HepG2 (cell line): ENCODE data around the gene KRTAP22-2. TPM values are rescaled to one million over a fixed set of nuclear protein-coding genes. Genes with fewer than 3 reads are reported as not detected.
A peak's percentile ranks its signal among the peaks of the same experiment; 100 is the strongest.

Source experiments
- ATAC-seq: fragments of 200-7000 bp; cut with Tn5 transposase; 3 replicates; pipeline ENCODE4 v1.9.1; 2020; ENCODE audit warnings: mild to moderate bottlenecking, moderate library complexity
- BruUV-seq: library from RNA; stranded (reverse); fragments of 400-500 nt; replicated peaks from 2 replicates; lab custom pipeline; 2021; lab: Mats Ljungman, UMichigan
- CTCF ChIA-PET: fragments of 300-600 bp; formaldehyde crosslinking; extraction: SDS; loops from one replicate; lab custom pipeline; 2021; ENCODE audit warnings: low total read pairs, inconsistent platforms, low intra/inter-chr PET ratio; lab: Yijun Ruan, JAX
- POLR2A ChIA-PET: fragments of 350-600 bp; sonication (Branson Sonifier 250); formaldehyde crosslinking; loops from one replicate; lab custom pipeline; 2020; ENCODE audit warnings: antibody characterized with exemption, inconsistent platforms; lab: Yijun Ruan, JAX
- DNase-seq: peaks from one replicate; pipeline ENCODE4 v3.0.0-alpha.2; 2015; ENCODE audit warnings: low spot score
- FAIRE-seq: peaks from 3 replicates; lab custom pipeline; 2011; peaks lifted over from hg19 to GRCh38; lab: Jason Lieb, UNC
- H2AFZ ChIP-seq: one replicate; pipeline ENCODE4 v1.6.1; 2011; ENCODE audit warnings: low read length, inconsistent platforms
- H3K27ac ChIP-seq: fragments of 300-600 bp; 3 replicates; pipeline ENCODE4 v1.8.0; 2011; ENCODE audit warnings: mixed run types, mild to moderate bottlenecking, mixed read lengths, low read length, inconsistent platforms; ENCODE audit not compliant: insufficient read depth; ENCODE audit errors: extremely low read length
- H3K27me3 ChIP-seq, 2 experiments: fragments of 200-600 bp in 1 of 2; 2 replicates in 1 of 2; 3 replicates in 1 of 2; pipeline versions ENCODE4 v1.6.0 to v1.8.0; 2011; ENCODE audit warnings: low read length in 2 of 2, mild to moderate bottlenecking in 2 of 2, moderate library complexity in 2 of 2, inconsistent platforms in 1 of 2; ENCODE audit not compliant: insufficient read depth in 2 of 2, control insufficient read depth in 1 of 2
- H3K36me3 ChIP-seq, 2 experiments: fragments of 200-600 bp in 1 of 2; replicated peaks in 1 of 2; 2 replicates in 1 of 2; 3 replicates in 1 of 2; pipeline versions ENCODE4 v1.5.1 to v1.8.0; 2011; ENCODE audit warnings: low read length in 2 of 2, inconsistent platforms in 1 of 2; ENCODE audit not compliant: insufficient read depth in 2 of 2, control insufficient read depth in 1 of 2
- H3K4me1 ChIP-seq: 2 replicates; pipeline ENCODE4 v1.5.1; 2012; ENCODE audit warnings: low read length, inconsistent platforms; ENCODE audit not compliant: insufficient read depth
- H3K4me2 ChIP-seq: 2 replicates; pipeline ENCODE4 v1.6.0; 2011; ENCODE audit warnings: low read depth, low read length, inconsistent platforms
- H3K4me3 ChIP-seq, 3 experiments: fragments of 200-600 bp in 1 of 3; sonication (generic), shearing (Covaris generic) in 1 of 3; replicated peaks in 1 of 3; 2 replicates each; pipeline ENCODE4 v1.5.1; 2011 to 2016; ENCODE audit warnings: low read length in 3 of 3, inconsistent platforms in 2 of 3, low read depth in 2 of 3, mild to moderate bottlenecking in 2 of 3, control low read depth in 1 of 3, mixed read lengths in 1 of 3; ENCODE audit not compliant: insufficient read depth in 1 of 3
- H3K79me2 ChIP-seq: one replicate; pipeline ENCODE4 v1.6.1; 2011; ENCODE audit warnings: low read length, inconsistent platforms; ENCODE audit not compliant: insufficient read depth
- H3K9ac ChIP-seq: 2 replicates; pipeline ENCODE4 v1.6.0; 2011; ENCODE audit warnings: mild to moderate bottlenecking, low read depth, low read length, inconsistent platforms; ENCODE audit not compliant: insufficient read depth
- H3K9me3 ChIP-seq: 2 replicates; pipeline ENCODE4 v1.5.1; 2012; ENCODE audit warnings: mild to moderate bottlenecking, low read length
- H4K20me1 ChIP-seq: 2 replicates; pipeline ENCODE4 v1.6.0; 2011; ENCODE audit warnings: inconsistent platforms, mild to moderate bottlenecking, low read length, moderate library complexity; ENCODE audit not compliant: insufficient read depth
- GATAD1 ChIP-seq: IDR thresholded peaks from 2 replicates; pipeline ENCODE4 v1.6.1; 2016; ENCODE audit warnings: missing genetic modification reagents, missing compliant biosample characterization
- MAFK ChIP-seq, 2 experiments: IDR thresholded peaks in 1 of 2; conservative IDR thresholded peaks in 1 of 2; 2 replicates each; pipeline ENCODE4 v1.6.1; 2011; ENCODE audit warnings: improper control_type of control experiment in 2 of 2, low read length in 2 of 2
- UBTF ChIP-seq: sonication (generic); formaldehyde crosslinking; IDR thresholded peaks from 2 replicates; pipeline ENCODE4 v1.4.0; 2020; ENCODE audit warnings: mild to moderate bottlenecking, missing genetic modification reagents
- ZUFSP ChIP-seq: sonication (generic); formaldehyde crosslinking; IDR thresholded peaks from 2 replicates; pipeline ENCODE4 v1.9.0; 2021; ENCODE audit warnings: missing genetic modification reagents, mild to moderate bottlenecking, borderline replicate concordance
- WGBS: methylation state at CpG from one replicate; pipeline ENCODE4 v1.1.6; 2017; ENCODE audit warnings: low lambda C conversion rate; 5-methylcytosine and 5-hydroxymethylcytosine counted together
- in situ Hi-C: cut with HindIII; loops from 2 replicates; pipeline ENCODE4 v1.10.0; 2017; ENCODE audit warnings: low pct_unique_long_range_greater_than_20kb; ENCODE audit not compliant: extremely low pct_ligation_motif_present
- intact Hi-C: fragments of 100-400 bp; cut with micrococcal nuclease; formaldehyde crosslinking; loops from one replicate; pipeline ENCODE4 v1.10.0; 2022; ENCODE audit not compliant: unreplicated experiment
- polyA plus RNA-seq, 8 experiments: library from polyadenylated mRNA; depleted of rRNA in 3 of 8; stranded (reverse) in 7 of 8; unstranded in 1 of 8; fragments of >200 nt; fragmentation: Illumina TruSeq in 4 of 8; extraction: Trizol in 4 of 8; gene quantifications; 2 replicates each; pipeline versions ENCODE4 v1.2.1 to v1.2.3, GENCODE V29; 2011 to 2016; ENCODE audit warnings: low read depth in 4 of 8, missing spikeins in 1 of 8, mixed read lengths in 1 of 8; ENCODE audit not compliant: insufficient read depth in 1 of 8
- total RNA-seq, 5 experiments: library from RNA; depleted of rRNA; stranded (reverse); fragments of >200 nt; fragmentation: Illumina TruSeq; extraction: Trizol; gene quantifications; 2 replicates each; pipeline ENCODE4 v1.2.3, GENCODE V29; 2016; ENCODE audit warnings: low read depth in 1 of 5

KRTAP22-2 gene
- total and polyA plus RNA-seq, 2 of the 13 experiments (the other 11 are each of a cell fraction or from before 2014, with no cell fraction given): not detected

- Histone ChIP-seq H3K79me2 (no peaks in the 10 kb centered on the region), H3K27ac (no peak within 1 kb of the TSS), H4K20me1 (no peaks in the 10 kb centered on the region), H3K27me3 (no peaks in the 10 kb centered on the region), H3K4me1 (no peaks in the 10 kb centered on the region), H3K36me3 (no peaks in the 10 kb centered on the region), H3K9ac (no peak within 1 kb of the TSS), H3K4me3 (no peak within 1 kb of the TSS), H2AFZ (no peak within 1 kb of the TSS), H3K4me2 (no peak within 1 kb of the TSS), H3K9me3 (peaks cover 91% of the 10 kb centered on the region)
- POLR2A ChIA-PET: no interaction called here
- DNase-seq (no peak), FAIRE-seq (no peak), ATAC-seq (no peak)
- intact Hi-C loops: no loop called here
- WGBS: 0% methylated on average over 1 of the region's 1 CpG
- BruUV-seq: no TSS peak
- in situ Hi-C loops: no loop called here
- CTCF ChIA-PET: no interaction called here
- TF ChIP-seq UBTF (CRISPR knock-in tag) (no peak), ZUFSP (CRISPR knock-in tag) (no peak), MAFK (conservative IDR thresholded peaks at IDR 0.05 in 1 of 2, IDR thresholded peaks at IDR 0.05 in 1 of 2; ENCODE audit: low read length in 2 of 2) (0 out of 4 replicates have a peak, but pooled peaks of 1 of the 2 experiments have one; percentile 8), GATAD1 (CRISPR knock-in tag) (no peak)
Measured at GRCh38 chr21:30600787-30601186, 10.6 kb upstream of the KRTAP22-2 start, which contains the start of gene KRTAP22-1. Gene KRTAP22-1 (plus strand): TSS chr21:30601087.
